ENCODE data around the gene GARIN5A. TPM values are rescaled to one million over a fixed set of nuclear protein-coding genes. Genes with fewer than 3 reads are reported as not detected.

The GARIN5A gene
- total and polyA plus RNA-seq, 3 donors from 2014 or later, result 60.0 to 126 (median 120) TPM

DNA sequence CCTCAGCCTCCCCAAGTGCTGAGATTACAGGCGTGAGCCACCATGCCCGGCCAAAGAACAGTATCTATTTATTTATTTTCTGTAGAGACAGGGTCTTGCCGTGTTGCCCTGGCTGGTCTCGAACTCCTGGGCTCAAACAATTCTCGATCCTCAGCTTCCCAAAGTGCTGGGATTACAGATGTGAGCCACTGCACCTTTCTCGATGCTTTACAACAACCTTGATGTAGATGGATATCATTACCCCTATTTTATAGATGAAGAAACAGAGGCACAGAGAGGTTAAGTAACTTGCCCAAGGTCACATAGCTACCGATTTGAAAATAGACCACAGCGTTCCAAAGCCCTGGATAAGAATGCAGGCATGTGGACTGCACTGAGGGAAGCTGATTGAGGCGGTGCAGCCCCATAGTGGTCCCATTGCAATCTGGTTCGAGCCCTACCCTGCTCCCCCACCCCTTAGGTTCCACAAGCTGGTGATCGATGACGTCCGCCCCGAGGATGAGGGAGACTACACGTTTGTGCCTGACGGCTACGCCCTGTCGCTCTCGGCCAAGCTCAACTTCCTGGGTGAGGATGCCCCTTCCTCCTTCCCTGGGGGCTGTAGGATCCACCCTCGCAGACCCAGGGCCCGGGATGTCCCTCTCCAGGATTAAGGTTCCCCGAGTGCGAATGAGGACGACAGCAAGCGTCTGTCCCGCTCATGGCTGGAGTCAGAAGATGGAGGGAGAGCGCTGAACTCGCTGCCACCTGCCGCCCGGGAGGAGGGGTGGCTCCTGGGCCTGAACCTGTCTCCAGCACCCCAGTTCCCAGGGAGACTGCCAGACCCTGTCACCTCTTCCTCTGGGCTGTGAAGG is 26.1 kb downstream of the GARIN5A start:
- H3K9me3 ChIP-seq, result no peaks in the 10 kb centered on the region
- TF ChIP-seq POLR2A (IDR thresholded peaks at IDR 0.05), result no peak
- TF ChIP-seq, protein P1, sequence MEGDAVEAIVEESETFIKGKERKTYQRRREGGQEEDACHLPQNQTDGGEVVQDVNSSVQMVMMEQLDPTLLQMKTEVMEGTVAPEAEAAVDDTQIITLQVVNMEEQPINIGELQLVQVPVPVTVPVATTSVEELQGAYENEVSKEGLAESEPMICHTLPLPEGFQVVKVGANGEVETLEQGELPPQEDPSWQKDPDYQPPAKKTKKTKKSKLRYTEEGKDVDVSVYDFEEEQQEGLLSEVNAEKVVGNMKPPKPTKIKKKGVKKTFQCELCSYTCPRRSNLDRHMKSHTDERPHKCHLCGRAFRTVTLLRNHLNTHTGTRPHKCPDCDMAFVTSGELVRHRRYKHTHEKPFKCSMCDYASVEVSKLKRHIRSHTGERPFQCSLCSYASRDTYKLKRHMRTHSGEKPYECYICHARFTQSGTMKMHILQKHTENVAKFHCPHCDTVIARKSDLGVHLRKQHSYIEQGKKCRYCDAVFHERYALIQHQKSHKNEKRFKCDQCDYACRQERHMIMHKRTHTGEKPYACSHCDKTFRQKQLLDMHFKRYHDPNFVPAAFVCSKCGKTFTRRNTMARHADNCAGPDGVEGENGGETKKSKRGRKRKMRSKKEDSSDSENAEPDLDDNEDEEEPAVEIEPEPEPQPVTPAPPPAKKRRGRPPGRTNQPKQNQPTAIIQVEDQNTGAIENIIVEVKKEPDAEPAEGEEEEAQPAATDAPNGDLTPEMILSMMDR (IDR thresholded peaks at IDR 0.05), result no peak
- intact Hi-C loops (cut with DNase I; ENCODE audit: low total_unique reads), result no loop called here
- no peaks in the 10 kb centered on the region for H3K4me1 ChIP-seq
- H3K27me3 ChIP-seq, result no peaks in the 10 kb centered on the region
- H3K27ac ChIP-seq, result no peak overlapping the region
- no peak overlapping the region for H3K4me3 ChIP-seq
- H3K36me3 ChIP-seq (ENCODE audit: low read depth, missing control alignments), result no peaks in the 10 kb centered on the region
- no peak for DNase-seq
- 65 to 70% methylated on average over 27 to 30 of the region's 30 CpGs for WGBS, 2 donors

DNA sequence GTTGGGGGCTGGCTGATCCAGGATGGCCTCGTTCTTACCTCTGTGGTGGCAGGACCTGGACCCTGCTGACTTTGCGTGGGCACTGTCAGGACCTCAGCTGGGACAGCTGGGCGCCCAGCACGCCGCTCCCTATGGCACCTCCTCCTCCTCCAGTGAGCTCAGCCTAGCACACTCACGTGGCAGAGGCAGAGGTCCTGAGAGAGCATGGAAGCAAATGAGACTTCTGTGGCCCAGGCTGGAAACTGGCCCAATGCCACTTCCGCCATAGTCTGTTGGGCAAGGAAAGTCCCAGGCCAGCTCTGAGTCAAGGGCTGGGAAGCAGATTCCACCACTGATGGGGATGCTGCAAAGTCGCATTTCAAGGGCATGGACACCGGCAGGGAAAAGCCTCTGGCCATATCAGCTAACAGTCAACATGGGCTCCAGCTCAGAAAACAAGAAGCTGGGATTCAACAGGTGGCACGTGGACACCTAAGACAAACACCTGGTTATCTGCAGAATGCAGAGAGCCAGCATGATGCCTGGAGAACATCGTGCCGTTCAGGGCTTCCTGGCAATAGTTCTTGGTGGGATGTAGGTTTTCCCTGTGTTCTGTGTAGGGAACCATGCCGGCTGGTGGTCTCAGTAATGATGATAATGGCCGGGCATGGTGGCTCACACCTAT is 27.3 kb downstream of the GARIN5A start:
- WGBS, 2 donors, result 84 to 88% methylated on average over 13 to 14 of the region's 14 CpGs
- intact Hi-C loops (cut with DNase I; ENCODE audit: low total_unique reads), result no loop called here
- H3K27me3 ChIP-seq, result no peaks in the 10 kb centered on the region
- no peak overlapping the region for H3K27ac ChIP-seq
- no peaks in the 10 kb centered on the region for H3K36me3 ChIP-seq (ENCODE audit: low read depth, missing control alignments)
- no peak for DNase-seq
- H3K4me1 ChIP-seq, result no peaks in the 10 kb centered on the region
- H3K4me3 ChIP-seq, result no peak overlapping the region
- H3K9me3 ChIP-seq, result no peaks in the 10 kb centered on the region
- no peak for TF ChIP-seq POLR2A (IDR thresholded peaks at IDR 0.05)
- TF ChIP-seq, protein P1 (IDR thresholded peaks at IDR 0.05), result no peak

DNA sequence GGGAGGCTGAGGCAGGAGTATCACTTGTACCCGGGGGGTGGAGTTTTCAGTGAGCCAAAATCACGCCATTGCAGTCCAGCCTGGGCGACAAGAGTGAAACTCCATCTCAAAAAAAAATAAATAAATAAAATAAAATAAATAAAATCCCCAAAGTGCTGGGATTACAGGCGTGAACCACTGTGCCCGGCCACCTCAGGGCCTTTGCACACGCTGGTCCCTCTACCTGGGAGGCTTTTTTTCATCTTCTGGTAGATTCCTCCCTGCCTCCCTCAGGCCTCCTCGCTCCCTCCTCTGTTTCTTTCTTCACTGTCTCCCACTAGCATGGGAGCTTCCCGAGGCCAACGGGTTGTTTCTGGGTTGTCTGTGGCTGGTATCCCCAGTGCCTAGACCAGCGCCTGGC is 28.9 kb downstream of the GARIN5A start:
- TF ChIP-seq POLR2A (IDR thresholded peaks at IDR 0.05), result no peak
- TF ChIP-seq, protein P1 (IDR thresholded peaks at IDR 0.05), result no peak
- Histone ChIP-seq H3K4me1 (no peaks in the 10 kb centered on the region), H3K36me3 (ENCODE audit: low read depth, missing control alignments) (no peaks in the 10 kb centered on the region), H3K27ac (no peak overlapping the region), H3K27me3 (no peaks in the 10 kb centered on the region), H3K4me3 (no peak overlapping the region), H3K9me3 (no peaks in the 10 kb centered on the region)
- WGBS, 2 donors, result 92 to 95% methylated on average over 10 of the region's 10 CpGs
- intact Hi-C loops (cut with DNase I; ENCODE audit: low total_unique reads), result no loop called here
- DNase-seq, result no peak

DNA sequence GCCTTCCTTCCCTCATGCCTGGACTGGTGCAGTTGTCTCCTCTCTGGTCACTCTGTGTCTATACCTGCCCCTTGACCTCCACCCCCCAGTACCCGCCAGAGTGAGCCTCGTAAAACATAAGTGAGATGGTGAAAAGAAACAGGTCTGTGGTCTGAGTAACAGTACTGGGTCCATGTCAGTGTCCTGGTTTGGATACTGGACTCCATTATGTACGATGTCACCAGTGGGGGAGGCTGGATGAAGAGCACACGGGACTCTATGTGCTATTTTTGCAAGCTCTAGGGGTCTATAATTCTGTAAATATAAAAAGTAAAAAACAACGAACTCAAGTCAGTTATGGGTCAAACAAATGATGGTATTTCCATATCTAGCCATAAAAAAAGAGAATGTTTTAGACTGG is 29.6 kb downstream of the GARIN5A start:
- Histone ChIP-seq H3K27ac (no peak overlapping the region), H3K27me3 (no peaks in the 10 kb centered on the region), H3K36me3 (ENCODE audit: low read depth, missing control alignments) (no peaks in the 10 kb centered on the region), H3K4me1 (no peaks in the 10 kb centered on the region), H3K4me3 (no peak overlapping the region), H3K9me3 (no peaks in the 10 kb centered on the region)
- no peak for DNase-seq
- TF ChIP-seq, protein P1 (IDR thresholded peaks at IDR 0.05), result no peak
- TF ChIP-seq POLR2A (IDR thresholded peaks at IDR 0.05), result no peak
- WGBS, 2 donors, result 83 to 86% methylated on average over 5 of the region's 5 CpGs
- intact Hi-C loops (cut with DNase I; ENCODE audit: low total_unique reads), result no loop called here

All from testis (tissue), 3 donors.